ENCODE measurements around the gene CCDC86.
"Not testable (repeated sequence)": the region's sequence is repeated elsewhere in the genome, so short reads cannot be mapped to it uniquely, and the experiment has no call there.

CCDC86 gene

GRCh38 chr11:60841797-60842667 is at the start of gene CCDC86:
TSS of gene CCDC86 (plus strand) at chr11:60842113. CDS start at chr11:60842125, 12 bp downstream.
- DNase-seq: peak; percentile 86 to 87

GRCh38 chr11:60792521-60792920 is 49.4 kb upstream of the CCDC86 start:
- DNase-seq: no peak

GRCh38 chr11:60795291-60795690 is 46.6 kb upstream of the CCDC86 start:
- DNase-seq: no peak

- no peak for DNase-seq
Observed at GRCh38 chr11:60797846-60798630, 43.9 kb upstream of the CCDC86 start.

- DNase-seq: no peak
Observed at GRCh38 chr11:60798631-60799030, 43.3 kb upstream of the CCDC86 start.

GRCh38 chr11:60801194-60801593 is 40.7 kb upstream of the CCDC86 start:
- no peak for DNase-seq

GRCh38 chr11:60803273-60803936 is 38.5 kb upstream of the CCDC86 start:
- DNase-seq: no peak

- DNase-seq: peak; percentile 6 to 9
Observed at GRCh38 chr11:60809249-60809648, 32.7 kb upstream of the CCDC86 start.

- DNase-seq: no peak
Observed at GRCh38 chr11:60809691-60810090, 32.2 kb upstream of the CCDC86 start.

- DNase-seq: no peak
Observed at GRCh38 chr11:60810151-60810550, 31.8 kb upstream of the CCDC86 start.

- no peak for DNase-seq
Observed at GRCh38 chr11:60810569-60810968, 31.3 kb upstream of the CCDC86 start.

- DNase-seq: peak; percentile 16 to 33
Observed at GRCh38 chr11:60813324-60813723, 28.6 kb upstream of the CCDC86 start.

GRCh38 chr11:60814112-60814511 is 27.8 kb upstream of the CCDC86 start:
- no peak for DNase-seq

GRCh38 chr11:60816590-60817157 is 25.2 kb upstream of the CCDC86 start:
- no peak for DNase-seq

- no peak for DNase-seq
Observed at GRCh38 chr11:60818057-60818456, 23.9 kb upstream of the CCDC86 start.

GRCh38 chr11:60821827-60822599 is 19.9 kb upstream of the CCDC86 start:
- no peak for DNase-seq

GRCh38 chr11:60823745-60824306 is 18.1 kb upstream of the CCDC86 start:
- DNase-seq: not testable (repeated sequence)

- no peak for DNase-seq
Observed at GRCh38 chr11:60825118-60825517, 16.8 kb upstream of the CCDC86 start.

- no peak for DNase-seq
Observed at GRCh38 chr11:60825790-60826189, 16.1 kb upstream of the CCDC86 start.

- DNase-seq: no peak
Observed at GRCh38 chr11:60830478-60831142, 11.3 kb upstream of the CCDC86 start.

GRCh38 chr11:60831143-60831500 is 10.8 kb upstream of the CCDC86 start:
- peak; percentile 63 to 72 for DNase-seq

Measured in Kasumi-1 (cell line).